ENCODE results near the gene C22orf39.

C22orf39 gene

DNA sequence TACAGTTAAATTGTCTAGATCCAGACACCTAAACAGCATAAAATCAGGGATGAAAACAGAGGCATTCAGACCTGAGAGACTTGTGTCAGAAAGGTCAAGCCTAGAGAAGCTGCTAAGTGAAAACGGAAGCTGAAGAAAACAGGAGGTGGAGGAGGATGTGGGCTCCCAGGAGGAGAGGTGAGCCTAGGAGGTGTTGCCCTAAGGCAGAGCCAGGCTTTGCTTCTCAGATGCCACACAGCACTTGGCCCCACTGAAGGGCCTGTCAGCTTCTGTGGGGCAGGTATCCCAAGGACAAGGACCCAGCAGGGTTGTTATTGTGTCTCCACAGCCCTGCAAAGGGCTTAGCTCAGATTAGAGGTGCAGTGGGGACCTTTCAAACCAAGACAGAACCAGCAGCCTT lies 17.0 kb upstream of the C22orf39 start:
- Histone ChIP-seq H3K27me3 (replicated peaks; ENCODE audit: control insufficient read depth, insufficient read depth, low read length, poor library complexity, severe bottlenecking) (no peaks in the 10 kb centered on the region), H3K4me3 (ENCODE audit: insufficient read depth, low read depth, low read length, poor library complexity, severe bottlenecking) (no peak overlapping the region), H3K4me1 (ENCODE audit: control insufficient read depth, insufficient read depth, low read length, poor library complexity, severe bottlenecking) (no peaks in the 10 kb centered on the region), H3K27ac (ENCODE audit: insufficient read depth, low read length, poor library complexity, severe bottlenecking) (no peak overlapping the region), H3K9me3 (ENCODE audit: control insufficient read depth, low read length) (no peaks in the 10 kb centered on the region), H3K36me3 (ENCODE audit: control insufficient read depth, insufficient read depth, low read length) (peaks cover 50% of the 10 kb centered on the region)
- no peak for DNase-seq

DNA sequence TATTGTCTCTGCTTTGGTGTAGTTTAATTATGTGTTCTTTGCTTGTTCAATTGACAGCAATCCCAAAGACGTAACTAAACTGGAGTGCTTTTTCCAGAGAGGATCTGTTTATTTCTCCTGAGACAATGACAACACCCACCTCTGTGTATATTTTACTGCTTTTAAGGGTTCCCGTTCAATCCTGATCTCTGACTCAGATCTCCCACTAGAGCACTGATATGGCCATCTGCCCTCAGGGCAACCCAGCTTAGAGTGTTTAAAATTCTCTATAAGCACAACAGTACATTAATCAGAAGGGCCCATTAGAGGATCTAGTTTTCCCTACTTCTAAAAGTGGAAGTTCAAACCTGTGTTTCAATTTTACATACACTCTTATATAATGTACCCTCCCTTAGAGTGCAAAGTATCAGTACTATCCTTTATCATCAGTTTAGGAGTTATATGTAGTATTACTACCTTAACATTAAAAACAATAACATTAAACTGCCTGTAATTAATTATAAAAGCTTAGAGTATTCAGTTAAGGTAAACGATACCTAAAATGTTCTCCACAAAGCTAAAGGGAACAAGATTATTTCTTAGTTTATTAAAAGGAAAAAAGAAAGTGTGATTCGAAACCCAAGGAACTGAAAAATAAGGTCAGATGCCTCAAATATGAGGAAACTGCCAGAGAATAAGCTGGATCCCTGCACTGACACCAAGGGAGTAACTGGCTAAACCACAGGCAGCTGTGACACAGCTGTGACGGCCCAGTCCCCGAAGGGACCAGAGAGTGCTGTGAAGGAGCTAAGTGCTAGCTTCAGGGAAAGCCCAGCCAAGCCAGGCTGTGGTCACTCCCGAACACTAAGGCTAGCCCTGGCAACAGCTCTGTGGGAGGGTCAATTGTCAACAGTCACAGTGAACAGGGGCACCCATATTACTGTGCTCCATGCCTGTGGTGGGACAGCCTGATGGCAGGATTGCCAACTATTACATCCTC lies 16.3 kb upstream of the C22orf39 start:
- no peak for DNase-seq
- H3K27ac ChIP-seq (ENCODE audit: insufficient read depth, low read length, poor library complexity, severe bottlenecking): no peak overlapping the region

DNA sequence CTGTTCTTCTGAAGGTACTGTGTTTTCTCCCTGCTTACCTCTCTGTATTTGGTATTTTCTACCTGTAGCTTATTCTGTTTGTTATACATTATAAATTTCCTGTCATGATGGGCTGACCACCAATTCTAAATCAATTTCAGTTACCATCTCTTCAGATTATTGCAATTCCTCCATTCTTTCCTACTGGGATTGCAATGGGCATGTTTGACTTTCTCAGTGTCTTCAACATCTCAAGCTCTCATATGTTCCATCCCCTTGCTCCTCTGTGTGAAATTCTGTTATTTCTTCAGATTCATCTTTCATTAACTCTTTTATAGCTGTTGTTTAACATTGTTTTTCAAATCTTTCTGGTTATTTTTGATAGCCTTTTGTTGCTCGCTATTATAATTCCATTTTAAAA lies 15.5 kb upstream of the C22orf39 start:
- Histone ChIP-seq H3K36me3 (ENCODE audit: control insufficient read depth, insufficient read depth, low read length) (peaks cover 38% of the 10 kb centered on the region), H3K27ac (ENCODE audit: insufficient read depth, low read length, poor library complexity, severe bottlenecking) (no peak overlapping the region), H3K27me3 (replicated peaks; ENCODE audit: control insufficient read depth, insufficient read depth, low read length, poor library complexity, severe bottlenecking) (no peaks in the 10 kb centered on the region), H3K4me1 (ENCODE audit: control insufficient read depth, insufficient read depth, low read length, poor library complexity, severe bottlenecking) (no peaks in the 10 kb centered on the region), H3K9me3 (ENCODE audit: control insufficient read depth, low read length) (no peaks in the 10 kb centered on the region), H3K4me3 (ENCODE audit: insufficient read depth, low read depth, low read length, poor library complexity, severe bottlenecking) (no peak overlapping the region)
- DNase-seq: no peak

More for the DNA sequence above, 16.3 kb upstream of the C22orf39 start:
- H3K27me3 ChIP-seq (replicated peaks; ENCODE audit: control insufficient read depth, insufficient read depth, low read length, poor library complexity, severe bottlenecking): no peaks in the 10 kb centered on the region
- H3K4me1 ChIP-seq (ENCODE audit: control insufficient read depth, insufficient read depth, low read length, poor library complexity, severe bottlenecking): no peaks in the 10 kb centered on the region
- H3K36me3 ChIP-seq (ENCODE audit: control insufficient read depth, insufficient read depth, low read length): peaks cover 42% of the 10 kb centered on the region
- no peak overlapping the region for H3K4me3 ChIP-seq (ENCODE audit: insufficient read depth, low read depth, low read length, poor library complexity, severe bottlenecking)
- H3K9me3 ChIP-seq (ENCODE audit: control insufficient read depth, low read length): no peaks in the 10 kb centered on the region

DNA sequence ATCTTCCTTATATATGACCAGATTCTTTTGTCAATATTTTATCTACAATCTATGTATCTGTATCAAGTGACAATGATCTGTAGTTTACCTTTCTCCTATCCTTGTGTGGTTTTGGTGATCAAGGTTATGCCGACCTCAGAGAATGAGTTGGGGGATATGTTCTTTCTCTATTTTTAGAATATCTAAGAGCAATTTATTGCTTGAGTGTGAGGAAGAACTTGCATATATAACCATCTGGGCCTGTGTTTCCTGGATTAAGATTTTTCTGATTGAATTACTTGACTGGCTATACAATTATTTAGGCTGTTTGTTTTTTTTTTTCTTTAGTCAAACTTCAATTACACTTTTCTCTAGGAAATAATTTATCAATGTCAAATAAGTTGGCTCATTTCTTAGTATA lies 14.0 kb upstream of the C22orf39 start:
- no peak for DNase-seq
- Histone ChIP-seq H3K9me3 (ENCODE audit: control insufficient read depth, low read length) (no peaks in the 10 kb centered on the region), H3K27ac (ENCODE audit: insufficient read depth, low read length, poor library complexity, severe bottlenecking) (no peak overlapping the region), H3K4me3 (ENCODE audit: insufficient read depth, low read depth, low read length, poor library complexity, severe bottlenecking) (no peak overlapping the region), H3K27me3 (replicated peaks; ENCODE audit: control insufficient read depth, insufficient read depth, low read length, poor library complexity, severe bottlenecking) (no peaks in the 10 kb centered on the region), H3K36me3 (ENCODE audit: control insufficient read depth, insufficient read depth, low read length) (peaks cover 36% of the 10 kb centered on the region), H3K4me1 (ENCODE audit: control insufficient read depth, insufficient read depth, low read length, poor library complexity, severe bottlenecking) (no peaks in the 10 kb centered on the region)

DNA sequence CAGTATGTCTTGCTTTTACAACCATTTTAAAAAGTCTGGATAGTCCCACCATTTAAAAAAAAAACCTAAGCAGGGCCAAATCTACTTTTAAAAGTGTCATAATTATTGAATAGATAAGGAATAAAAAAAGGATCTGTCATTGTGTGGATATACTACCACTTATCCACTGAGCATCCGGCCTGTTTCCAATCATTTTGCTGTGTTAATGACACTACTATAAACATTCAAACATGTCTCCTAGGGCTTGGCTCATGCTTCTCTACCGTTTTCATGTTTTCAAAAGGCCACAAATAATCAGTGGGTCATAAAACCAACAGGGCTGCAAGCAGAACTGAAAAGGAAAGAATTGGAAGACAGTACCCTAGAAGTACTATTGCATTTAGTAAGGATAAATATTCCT lies 12.5 kb upstream of the C22orf39 start:
- Histone ChIP-seq H3K27ac (ENCODE audit: insufficient read depth, low read length, poor library complexity, severe bottlenecking) (no peak overlapping the region), H3K4me3 (ENCODE audit: insufficient read depth, low read depth, low read length, poor library complexity, severe bottlenecking) (no peak overlapping the region), H3K9me3 (ENCODE audit: control insufficient read depth, low read length) (no peaks in the 10 kb centered on the region), H3K27me3 (replicated peaks; ENCODE audit: control insufficient read depth, insufficient read depth, low read length, poor library complexity, severe bottlenecking) (no peaks in the 10 kb centered on the region), H3K36me3 (ENCODE audit: control insufficient read depth, insufficient read depth, low read length) (peaks cover 37% of the 10 kb centered on the region), H3K4me1 (ENCODE audit: control insufficient read depth, insufficient read depth, low read length, poor library complexity, severe bottlenecking) (no peaks in the 10 kb centered on the region)
- DNase-seq: no peak

DNA sequence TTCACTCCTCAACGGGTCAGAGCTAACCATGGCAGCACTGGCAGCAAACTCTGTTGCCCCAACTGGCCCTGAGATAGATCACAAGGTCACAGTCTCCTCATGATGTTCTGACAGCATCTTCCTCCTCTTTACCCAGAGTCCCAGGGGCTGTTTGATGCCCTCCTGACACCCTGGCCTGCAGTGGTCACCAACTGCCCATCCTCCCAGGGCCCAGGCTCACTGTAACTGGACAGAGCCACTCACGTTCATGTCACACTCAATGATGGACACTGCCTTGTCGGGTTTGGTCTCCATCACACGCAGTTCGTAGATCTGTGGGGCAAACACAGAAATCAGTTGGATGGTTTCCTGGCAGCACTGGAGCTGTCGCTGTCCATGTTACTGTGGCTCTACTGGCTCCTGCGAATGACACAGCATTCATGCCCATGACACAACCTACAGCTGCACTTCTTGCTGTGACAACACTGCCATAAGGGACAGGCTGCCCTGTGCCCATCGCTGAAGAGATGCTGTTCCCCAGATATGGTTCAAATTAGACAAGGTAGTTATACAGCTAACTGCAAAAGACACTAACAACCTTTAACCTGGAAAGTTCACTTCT lies 10.4 kb upstream of the C22orf39 start:
- Histone ChIP-seq H3K27me3 (replicated peaks; ENCODE audit: control insufficient read depth, insufficient read depth, low read length, poor library complexity, severe bottlenecking) (no peaks in the 10 kb centered on the region), H3K9me3 (ENCODE audit: control insufficient read depth, low read length) (no peaks in the 10 kb centered on the region), H3K4me1 (ENCODE audit: control insufficient read depth, insufficient read depth, low read length, poor library complexity, severe bottlenecking) (no peaks in the 10 kb centered on the region), H3K36me3 (ENCODE audit: control insufficient read depth, insufficient read depth, low read length) (peaks cover 50% of the 10 kb centered on the region), H3K4me3 (ENCODE audit: insufficient read depth, low read depth, low read length, poor library complexity, severe bottlenecking) (no peak overlapping the region), H3K27ac (ENCODE audit: insufficient read depth, low read length, poor library complexity, severe bottlenecking) (no peak overlapping the region)
- DNase-seq: no peak

DNA sequence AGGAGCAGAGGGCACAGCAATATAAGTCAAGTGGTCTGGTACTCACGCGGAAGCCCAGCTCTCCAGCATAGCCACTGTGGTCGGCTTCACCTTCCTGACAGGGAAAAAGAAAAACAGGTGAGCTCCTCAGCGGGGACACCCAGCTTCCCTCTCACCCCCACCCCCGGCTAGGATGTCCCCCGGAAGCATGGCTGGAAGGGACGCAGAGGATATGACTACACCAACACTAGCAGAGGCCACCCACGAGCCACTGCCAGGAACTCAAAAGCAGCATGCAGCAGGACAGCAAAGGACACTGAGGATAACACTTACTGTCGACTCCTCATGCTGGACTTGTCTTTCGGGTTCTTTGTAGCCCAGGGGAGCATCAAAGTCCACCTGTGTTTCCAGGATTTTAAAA lies 9.0 kb upstream of the C22orf39 start:
- DNase-seq: no peak
- Histone ChIP-seq H3K4me3 (ENCODE audit: insufficient read depth, low read depth, low read length, poor library complexity, severe bottlenecking) (no peak overlapping the region), H3K27me3 (replicated peaks; ENCODE audit: control insufficient read depth, insufficient read depth, low read length, poor library complexity, severe bottlenecking) (no peaks in the 10 kb centered on the region), H3K9me3 (ENCODE audit: control insufficient read depth, low read length) (no peaks in the 10 kb centered on the region), H3K27ac (ENCODE audit: insufficient read depth, low read length, poor library complexity, severe bottlenecking) (no peak overlapping the region), H3K36me3 (ENCODE audit: control insufficient read depth, insufficient read depth, low read length) (peaks cover 62% of the 10 kb centered on the region), H3K4me1 (ENCODE audit: control insufficient read depth, insufficient read depth, low read length, poor library complexity, severe bottlenecking) (no peaks in the 10 kb centered on the region)

DNA sequence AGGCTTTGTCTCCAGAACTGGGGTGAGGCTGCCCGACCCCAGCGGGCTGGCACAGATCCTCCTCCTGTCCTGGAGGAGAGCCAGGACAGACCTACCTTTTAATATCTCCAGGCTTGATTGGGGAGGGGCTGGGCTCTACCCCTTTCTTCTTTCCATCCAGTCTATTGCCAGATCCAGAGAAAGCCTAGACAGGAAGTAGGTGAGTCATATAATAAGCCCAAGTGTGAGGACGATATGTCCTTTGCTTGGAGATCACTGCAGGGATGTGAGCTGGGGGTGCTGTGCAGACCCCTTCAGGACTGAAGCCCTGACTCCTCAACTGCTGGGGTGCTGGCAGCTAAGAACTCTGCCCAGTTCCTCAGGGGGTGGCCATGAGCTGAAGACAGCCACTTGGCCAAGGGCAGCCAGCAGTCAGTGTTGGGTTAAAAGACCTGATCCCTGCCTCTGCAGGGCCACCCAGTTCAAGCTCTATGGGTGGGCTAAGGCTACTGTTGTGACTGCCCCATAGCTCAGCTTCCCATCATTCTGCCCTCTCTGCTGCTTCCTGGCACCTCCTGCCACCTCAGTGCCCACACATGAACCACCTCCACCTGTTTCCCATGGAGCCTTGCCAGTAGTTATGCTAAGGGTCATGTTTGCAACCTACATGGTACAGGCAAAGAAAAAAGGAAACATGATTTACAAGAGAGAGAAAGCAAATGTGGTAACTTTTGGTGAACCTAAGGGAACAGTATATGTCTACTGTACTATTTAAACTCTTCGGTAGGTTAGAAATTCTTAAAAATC lies 8.3 kb upstream of the C22orf39 start:
- H3K4me1 ChIP-seq (ENCODE audit: control insufficient read depth, insufficient read depth, low read length, poor library complexity, severe bottlenecking): no peaks in the 10 kb centered on the region
- H3K4me3 ChIP-seq (ENCODE audit: insufficient read depth, low read depth, low read length, poor library complexity, severe bottlenecking): no peak overlapping the region
- H3K27ac ChIP-seq (ENCODE audit: insufficient read depth, low read length, poor library complexity, severe bottlenecking): no peak overlapping the region
- DNase-seq: no peak
- no peaks in the 10 kb centered on the region for H3K9me3 ChIP-seq (ENCODE audit: control insufficient read depth, low read length)
- no peaks in the 10 kb centered on the region for H3K27me3 ChIP-seq (replicated peaks; ENCODE audit: control insufficient read depth, insufficient read depth, low read length, poor library complexity, severe bottlenecking)
- peaks cover 62% of the 10 kb centered on the region for H3K36me3 ChIP-seq (ENCODE audit: control insufficient read depth, insufficient read depth, low read length)

DNA sequence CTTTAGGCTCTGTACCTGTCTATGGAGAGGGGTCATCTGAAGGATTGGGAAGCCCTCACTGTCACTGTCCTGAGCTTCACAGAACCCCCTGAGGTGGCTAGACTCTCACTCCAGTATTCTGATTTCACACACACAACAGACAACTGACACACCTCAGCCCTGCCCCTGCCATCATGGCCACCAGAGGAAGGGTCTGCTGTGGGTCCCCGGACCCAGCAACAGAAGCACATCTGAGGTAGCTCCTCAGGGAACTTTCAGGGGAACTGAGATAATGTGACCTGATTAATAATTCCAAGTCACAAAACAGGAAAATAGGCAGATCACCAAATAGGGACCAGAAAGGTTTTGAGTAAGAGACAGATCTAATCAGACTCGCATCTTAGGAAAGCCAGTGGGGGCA lies 7.5 kb upstream of the C22orf39 start:
- Histone ChIP-seq H3K4me3 (ENCODE audit: insufficient read depth, low read depth, low read length, poor library complexity, severe bottlenecking) (no peak overlapping the region), H3K36me3 (ENCODE audit: control insufficient read depth, insufficient read depth, low read length) (peaks cover 62% of the 10 kb centered on the region), H3K4me1 (ENCODE audit: control insufficient read depth, insufficient read depth, low read length, poor library complexity, severe bottlenecking) (no peaks in the 10 kb centered on the region), H3K27ac (ENCODE audit: insufficient read depth, low read length, poor library complexity, severe bottlenecking) (no peak overlapping the region), H3K9me3 (ENCODE audit: control insufficient read depth, low read length) (no peaks in the 10 kb centered on the region), H3K27me3 (replicated peaks; ENCODE audit: control insufficient read depth, insufficient read depth, low read length, poor library complexity, severe bottlenecking) (no peaks in the 10 kb centered on the region)
- no peak for DNase-seq

DNA sequence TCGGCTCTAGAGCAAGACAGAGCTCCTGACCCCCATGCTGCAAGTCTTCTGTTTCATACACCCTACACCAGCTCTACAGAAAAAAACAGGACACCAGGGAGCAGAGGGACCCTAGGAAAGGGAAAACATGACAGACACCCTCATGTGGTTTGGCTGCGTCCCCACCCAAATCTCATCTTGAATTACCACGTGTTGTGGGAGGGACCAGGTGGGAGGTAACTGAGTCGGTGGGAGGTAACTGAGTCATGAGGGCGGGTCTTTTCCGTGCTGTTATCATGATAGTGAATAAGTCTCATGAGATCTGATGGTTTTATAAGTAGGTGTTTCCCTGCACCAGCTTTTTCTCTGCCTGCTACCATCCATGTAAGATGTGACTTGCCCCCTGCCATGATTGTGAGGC lies 6.6 kb upstream of the C22orf39 start:
- H3K4me1 ChIP-seq (ENCODE audit: control insufficient read depth, insufficient read depth, low read length, poor library complexity, severe bottlenecking): no peaks in the 10 kb centered on the region
- no peak overlapping the region for H3K27ac ChIP-seq (ENCODE audit: insufficient read depth, low read length, poor library complexity, severe bottlenecking)
- no peaks in the 10 kb centered on the region for H3K27me3 ChIP-seq (replicated peaks; ENCODE audit: control insufficient read depth, insufficient read depth, low read length, poor library complexity, severe bottlenecking)
- H3K9me3 ChIP-seq (ENCODE audit: control insufficient read depth, low read length): no peaks in the 10 kb centered on the region
- peaks cover 62% of the 10 kb centered on the region for H3K36me3 ChIP-seq (ENCODE audit: control insufficient read depth, insufficient read depth, low read length)
- H3K4me3 ChIP-seq (ENCODE audit: insufficient read depth, low read depth, low read length, poor library complexity, severe bottlenecking): no peak overlapping the region
- no peak for DNase-seq

Data from effector memory CD4-positive, alpha-beta T cell (primary cell).